NCI-H2227 treated with DMSO at 0.1 percent for 48 hours (cell line): Measurements from ENCODE around the gene GTF3C5.
"Not testable (repeated sequence)": the region's sequence is repeated elsewhere in the genome, so short reads cannot be mapped to it uniquely, and the experiment has no call there.

Source experiments
- DNase-seq: peaks from one replicate; lab custom pipeline; 2025; lab: John Stamatoyannopoulos, UW

The GTF3C5 gene

DNA sequence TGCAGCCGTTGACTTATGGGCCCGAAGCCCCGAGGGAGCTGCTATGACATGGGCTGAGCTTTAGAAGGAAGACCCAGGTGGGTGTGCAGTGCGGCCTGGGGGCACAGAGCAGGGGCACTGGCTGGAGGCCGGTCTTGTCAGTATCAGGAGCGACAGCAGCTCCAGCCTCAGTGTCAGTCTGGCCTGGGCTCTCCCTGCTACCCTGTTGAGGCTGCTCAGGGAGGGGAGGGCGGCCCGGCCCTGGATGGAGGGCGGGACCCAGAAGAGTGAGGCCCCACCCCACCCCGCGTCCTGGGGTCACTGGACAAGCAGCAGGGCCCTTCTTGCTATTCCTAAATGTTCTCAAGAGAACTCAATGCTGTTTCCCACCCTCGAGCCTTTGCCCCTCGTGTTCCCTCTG, 34.3 kb upstream of the GTF3C5 start:
- DNase-seq = no peak

DNA sequence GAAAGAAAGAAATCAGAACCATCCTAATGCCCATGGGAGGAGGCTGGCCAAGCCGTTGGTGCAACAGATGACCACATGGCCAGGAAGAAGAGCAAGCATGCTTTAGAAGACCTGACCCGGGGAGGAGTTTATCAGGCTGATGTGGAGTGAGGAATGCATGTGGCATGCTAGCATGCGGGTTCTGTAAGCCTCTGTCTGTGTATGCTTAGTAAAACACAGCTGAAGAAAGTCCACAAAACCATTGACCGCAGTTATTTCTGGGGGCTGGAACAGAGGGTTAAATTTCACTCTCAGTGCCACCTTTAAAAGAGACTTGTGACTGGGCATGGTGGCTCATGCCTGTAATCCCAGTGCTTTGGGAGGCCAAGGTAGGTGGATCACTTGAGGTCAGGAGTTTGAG, 33.2 kb upstream of the GTF3C5 start:
- DNase-seq = no peak

DNA sequence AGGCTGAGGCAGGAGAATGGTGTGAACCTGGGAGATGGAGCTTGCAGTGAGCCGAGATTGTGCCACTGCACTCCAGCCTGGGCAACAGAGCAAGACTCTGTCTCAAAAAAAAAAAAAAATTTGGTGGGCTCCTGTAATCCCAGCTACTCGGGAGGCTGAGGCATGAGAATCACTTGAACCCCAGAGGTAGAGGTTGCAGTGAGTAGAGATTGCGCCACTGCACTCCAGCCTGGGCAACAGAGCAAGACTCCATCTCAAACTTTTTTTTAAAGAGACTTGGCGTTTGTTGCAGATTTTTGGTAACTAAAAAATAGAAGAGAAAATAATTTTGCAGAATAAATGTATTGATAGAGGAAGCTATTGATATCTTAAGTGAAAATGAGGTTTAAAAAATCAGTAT, 32.6 kb upstream of the GTF3C5 start:
- DNase-seq = not testable (repeated sequence)

DNA sequence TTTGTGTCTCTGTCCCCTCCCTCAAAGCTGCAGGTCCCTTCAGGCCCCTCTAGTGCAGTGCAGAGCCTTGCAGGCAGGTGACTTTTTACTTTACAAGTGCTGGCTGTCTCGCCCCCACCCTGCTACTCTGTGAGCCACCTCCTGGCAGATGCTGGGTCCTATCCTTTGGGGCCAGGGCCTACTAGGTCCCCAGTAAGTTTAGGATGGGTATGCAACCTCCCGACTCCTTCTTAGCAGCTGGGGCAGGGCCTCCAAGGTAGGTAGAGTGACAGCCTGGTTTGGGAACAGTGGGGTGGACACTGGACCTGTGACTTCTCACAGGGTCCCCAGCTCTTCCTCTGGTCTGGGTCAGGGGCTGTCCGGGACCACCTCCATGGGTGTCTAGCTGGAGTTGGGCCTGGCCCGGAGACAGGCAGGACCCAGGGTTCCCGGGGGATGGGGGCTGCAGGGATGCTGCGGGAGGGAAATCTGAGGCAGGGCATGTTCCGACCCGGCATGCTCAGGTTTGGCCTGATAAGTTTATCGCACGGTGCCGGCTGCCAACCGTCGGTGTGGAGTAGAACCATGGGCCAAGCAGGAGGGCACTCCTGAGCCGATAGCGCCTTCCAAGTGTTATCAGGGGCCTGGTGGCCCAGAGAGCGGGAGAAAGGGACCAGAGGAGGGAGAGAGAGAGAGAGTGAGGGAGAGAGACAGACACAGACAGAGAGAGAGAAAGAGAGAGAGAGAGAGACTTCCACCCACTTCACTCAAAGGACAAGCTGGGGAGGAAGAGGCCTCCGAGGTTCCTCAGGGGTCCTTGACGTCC, 31.8 kb upstream of the GTF3C5 start:
- no peak for DNase-seq

DNA sequence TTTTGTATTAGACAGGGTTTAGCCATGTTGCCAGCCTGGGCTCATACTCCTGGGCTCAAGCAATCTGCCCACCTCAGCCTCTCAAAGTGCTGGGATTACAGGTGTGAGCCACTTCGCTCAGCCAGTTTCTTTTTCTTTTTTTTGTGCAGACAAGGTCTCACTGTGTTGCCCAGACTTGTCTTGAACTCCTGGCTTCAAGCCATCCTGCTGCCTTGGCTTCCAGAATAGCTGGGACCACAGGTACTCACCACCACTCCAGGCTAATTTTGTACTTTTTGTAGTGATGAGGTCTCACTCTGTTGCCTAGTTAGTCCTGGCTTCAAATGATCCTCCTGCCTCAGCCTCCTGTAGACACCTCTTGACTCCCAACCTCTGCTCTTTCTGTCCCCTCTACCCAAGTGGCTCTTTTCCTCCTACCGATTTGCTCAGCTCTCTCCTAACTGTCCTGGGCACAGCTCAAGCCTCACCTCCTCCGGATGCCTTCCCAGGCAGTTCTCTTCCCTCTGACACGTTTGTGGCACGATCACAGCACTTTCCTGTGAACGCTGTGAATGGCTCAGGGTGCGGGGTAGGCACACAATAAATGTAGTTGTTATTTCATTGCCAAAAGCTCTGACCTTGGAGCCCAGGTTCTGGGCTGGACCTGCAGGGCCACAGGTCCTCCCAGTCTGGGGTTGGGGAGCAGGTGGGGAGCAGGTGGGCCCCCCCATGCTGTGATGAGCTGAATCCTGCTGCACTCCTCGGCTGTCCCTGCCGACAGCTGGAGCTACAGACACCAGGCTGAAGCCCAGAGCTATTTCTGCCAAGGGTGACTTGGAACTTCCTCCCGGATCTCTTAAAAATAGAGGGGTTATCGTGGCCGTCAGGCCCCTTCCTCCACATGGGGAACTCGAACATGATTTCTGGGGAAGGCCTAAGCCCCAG, 28.4 kb upstream of the GTF3C5 start:
- DNase-seq = no peak

DNA sequence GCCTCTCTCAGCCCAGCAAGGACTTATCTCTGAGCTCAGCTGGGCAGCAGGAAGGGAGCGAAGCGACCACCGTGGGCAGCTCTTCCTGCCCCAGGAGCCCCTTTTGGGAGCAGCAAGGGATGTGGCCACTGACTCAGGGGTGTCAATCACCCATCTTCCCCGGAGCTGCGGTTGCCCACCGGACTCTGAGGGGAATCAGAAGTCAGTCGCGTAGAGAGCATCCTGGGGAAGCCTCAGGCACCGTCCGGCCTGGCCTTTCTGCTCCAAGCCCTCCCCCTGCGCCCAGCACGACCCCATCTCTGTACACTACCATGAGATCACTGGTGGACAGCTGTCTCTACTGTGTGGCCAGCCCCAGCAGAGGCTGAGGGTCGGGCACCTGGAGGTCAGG, 27.7 kb upstream of the GTF3C5 start:
- no peak for DNase-seq

DNA sequence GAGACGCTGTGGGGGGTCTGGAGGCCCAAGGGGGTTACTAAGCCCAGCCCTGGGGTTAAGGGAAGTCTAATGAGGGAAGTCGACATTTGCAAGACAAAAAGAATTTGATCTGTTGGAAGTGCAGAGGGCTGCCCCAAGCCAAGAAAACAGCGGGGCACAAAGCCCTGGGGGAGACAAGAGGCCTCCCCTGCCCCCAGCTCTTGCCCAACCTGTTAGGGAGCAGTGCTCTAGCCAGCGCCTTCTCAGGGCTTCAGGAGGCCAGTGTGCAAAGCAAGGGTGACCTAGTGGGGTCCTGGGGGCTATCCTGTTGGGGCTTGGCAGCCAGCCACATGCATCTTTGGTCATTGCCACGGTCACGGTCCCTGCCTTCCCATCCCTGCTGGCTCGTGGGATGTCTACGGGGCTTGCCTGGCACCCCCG, 27.1 kb upstream of the GTF3C5 start:
- DNase-seq = no peak

DNA sequence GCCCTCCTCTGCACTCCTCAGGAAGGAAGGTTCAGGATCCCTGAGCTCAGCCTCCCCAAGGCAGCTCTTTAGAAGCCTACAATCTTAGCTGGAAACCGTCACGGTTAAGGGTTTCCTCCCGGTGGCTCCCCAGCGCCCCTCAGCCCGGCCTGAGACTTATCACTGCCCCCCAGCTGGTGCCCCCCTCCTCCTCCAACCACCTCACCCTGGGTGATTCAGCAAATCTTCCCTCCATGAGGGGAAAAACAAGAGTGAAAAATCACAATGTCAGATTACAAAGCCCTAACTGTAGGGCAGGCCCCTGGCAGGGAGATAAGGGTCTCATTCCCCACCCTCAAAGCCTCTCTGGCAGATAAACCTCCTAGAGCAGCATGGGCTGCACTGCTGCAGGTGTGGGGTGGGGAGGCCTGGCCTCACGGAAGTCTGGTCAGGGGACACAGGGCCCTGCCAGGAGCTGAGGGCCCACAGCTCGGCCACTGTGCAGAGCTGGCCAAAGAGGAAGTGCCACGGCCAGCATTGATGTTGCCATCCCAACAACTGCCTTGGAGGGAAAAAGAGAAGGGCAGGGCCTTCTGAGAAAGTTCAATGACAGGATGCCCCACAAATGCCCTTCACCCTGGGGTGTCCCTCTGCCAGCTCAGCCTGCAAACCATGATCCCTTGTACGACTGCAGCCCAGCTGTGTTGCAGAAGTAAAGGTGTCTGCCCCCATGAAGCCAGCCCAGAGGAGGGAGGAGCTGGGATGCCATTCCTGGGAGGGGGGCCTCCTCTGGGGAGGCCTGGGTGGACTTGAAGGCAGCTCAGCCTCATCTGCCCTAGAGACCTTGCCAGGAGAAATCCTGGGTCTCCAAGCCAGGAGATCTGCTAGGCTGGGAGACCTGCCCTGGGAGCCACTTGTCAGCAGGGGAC, 26.5 kb upstream of the GTF3C5 start:
- no peak for DNase-seq

DNA sequence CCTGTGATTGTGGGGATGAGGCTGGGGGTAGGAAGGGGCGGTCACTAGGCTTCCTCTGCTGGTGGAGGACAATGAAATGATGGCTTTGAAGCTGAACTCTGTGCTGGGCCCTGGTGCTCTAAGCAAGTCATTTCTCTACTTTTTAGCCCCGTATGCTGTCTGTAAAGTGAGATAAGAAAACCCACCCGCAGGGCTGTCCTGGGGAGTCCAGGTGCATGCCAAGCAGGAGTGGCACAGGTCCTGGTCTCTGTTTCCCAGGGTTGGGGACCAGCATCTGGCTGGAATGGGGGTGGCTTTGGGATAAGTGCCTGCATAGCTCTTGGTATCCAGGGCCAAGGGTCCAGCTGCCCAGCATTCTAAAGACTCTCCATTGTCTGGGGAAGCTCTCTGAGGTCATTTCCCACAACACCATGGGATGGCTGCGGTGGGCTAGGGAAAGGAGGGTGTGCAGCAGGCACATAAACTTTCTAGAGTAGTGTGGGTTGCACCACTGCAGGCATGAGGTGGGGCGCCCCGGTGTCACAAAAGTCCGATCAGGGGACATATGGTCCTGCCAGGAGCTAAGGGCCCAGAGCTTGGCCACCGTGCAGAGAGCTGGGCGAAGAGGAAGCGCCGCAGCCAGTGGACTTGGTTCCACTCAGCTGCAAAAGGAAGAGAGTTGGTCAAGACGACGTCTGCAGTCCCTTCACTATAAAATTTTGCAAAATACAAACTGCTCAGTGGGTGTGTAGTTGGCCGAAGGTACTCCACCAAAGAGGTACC, 25.6 kb upstream of the GTF3C5 start:
- DNase-seq = no peak

DNA sequence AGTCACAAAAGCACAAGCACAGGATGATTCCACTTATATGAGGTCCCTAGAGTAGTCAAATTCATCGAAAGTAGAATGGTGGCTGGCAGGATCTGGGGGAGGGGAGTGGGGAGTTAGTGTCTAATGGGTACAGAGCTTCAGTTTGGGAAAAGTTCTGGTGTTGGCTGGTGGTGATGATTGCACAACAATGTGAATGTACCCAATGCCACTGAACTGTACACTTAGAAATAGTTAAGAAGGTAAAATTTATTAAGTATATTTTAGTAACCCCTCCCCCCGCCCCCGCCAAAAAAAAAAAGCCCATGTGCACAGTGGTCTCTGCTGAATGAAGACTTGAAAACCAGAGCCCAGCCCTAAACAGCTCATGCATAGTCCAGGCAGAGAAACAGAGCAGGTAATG, 24.8 kb upstream of the GTF3C5 start:
- no peak for DNase-seq

DNA sequence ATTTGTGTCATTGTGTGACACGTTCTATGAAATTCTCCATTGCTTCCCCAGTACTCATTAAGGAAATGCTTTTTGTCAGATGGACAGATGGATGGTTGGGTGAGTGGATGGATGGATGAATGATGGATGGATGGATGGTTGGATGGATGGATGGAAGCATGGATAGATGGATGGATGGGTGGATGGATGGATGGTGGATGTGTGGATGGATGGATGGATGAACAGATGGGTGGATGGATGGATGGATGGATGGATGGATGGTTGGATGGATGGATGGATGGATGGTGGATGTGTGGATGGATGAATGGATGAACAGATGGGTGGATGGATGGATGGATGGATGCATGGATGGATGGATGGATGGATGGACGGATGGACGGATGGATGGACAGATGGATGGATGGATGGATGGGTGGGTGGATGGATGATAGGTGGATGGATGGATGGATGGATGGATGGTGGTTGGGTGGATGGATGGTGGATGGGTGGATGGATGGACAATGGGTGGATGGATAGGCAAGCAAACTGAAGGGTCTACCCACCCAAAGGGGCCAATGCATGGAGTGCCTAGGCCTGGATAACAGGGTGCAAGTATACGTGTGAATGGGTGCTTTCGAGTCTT, 24.0 kb upstream of the GTF3C5 start:
- no peak for DNase-seq

DNA sequence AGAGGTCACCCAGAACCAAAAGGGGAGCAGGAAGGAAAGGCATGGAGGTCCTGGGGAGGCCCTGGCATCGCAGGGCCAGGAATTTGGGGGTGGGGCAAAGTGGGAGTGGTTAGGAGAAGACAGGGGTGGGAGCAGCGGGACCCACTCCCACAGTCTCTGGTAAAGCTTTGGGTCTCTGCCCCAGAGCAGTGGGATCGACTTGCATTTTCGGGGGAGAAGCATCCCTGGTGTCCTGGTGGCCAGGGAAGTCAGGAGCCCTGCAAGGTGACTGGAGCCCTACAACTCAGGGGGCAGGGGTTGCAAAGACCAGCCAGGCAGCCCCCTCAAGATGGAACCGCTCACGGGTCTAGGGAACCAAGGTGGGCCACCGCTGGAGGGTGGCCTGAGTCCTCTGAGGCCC, 22.4 kb upstream of the GTF3C5 start:
- DNase-seq = no peak

DNA sequence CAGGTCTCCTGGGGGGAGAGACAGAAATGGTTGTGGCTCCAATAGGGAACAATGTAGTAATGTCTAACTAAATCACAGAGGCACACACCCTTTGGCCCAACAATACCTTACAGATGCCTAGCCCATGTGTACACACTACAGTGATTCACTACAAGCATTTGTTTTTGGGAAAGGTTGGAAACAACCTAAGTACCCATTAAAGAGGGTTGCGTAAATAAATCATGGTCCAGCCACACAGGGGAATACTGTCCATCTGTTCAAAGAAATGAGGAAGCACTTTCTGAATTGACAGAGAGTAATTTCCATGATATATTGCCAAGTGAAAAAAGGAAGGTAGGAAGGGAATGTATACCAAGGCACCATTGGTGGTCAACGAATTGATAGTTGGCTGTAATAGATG, 22.0 kb upstream of the GTF3C5 start:
- no peak for DNase-seq

DNA sequence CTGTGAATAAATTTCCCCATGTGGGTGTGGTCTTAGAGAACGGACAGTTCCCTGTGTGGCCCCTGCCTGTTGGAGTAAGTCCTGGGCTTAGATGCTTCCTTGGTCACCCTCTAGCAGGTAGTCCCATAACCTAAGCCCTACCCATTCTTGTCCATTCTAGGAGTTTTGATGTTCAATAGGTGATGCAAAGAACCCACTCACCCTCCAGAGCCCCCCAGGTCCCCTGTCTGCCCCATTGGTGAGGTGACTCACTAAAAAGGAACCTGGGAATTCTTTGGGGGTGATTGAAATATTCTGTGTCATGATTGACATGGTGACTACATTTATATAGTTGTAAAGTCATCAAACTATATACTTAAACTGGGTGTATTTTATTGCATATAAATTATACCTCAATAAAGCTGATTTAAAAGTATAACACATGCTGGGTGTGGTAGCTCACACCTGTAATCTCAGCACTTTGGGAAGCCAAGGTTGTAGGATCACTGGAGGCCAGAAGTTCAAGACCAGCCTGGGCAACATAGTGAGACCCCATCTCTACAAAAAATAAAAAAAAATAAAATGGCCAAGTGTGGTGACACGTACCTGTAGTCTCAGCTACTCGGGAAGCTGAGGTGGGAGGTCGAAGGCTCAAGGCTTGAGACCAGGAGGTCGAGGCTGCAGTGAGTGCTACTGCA, 20.8 kb upstream of the GTF3C5 start:
- DNase-seq = no peak

DNA sequence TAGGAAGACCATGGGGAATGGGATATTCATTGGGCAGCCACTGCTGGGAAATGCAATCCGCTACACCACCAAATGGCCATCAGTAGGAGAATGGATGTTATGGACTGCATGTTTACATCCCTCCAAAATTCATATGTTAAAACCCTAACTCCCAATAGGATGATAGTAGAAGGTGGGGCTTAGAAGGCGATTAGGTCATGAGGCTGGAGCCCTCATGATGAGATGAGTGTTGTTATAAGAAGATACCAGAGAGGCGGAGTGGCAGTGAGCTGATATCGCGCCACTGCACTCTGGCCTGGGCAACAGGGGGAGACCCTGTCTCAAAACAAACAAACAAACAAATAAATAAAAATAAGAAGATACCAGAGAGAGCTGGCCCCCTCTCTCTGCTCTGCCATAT, 16.1 kb upstream of the GTF3C5 start:
- DNase-seq = no peak

DNA sequence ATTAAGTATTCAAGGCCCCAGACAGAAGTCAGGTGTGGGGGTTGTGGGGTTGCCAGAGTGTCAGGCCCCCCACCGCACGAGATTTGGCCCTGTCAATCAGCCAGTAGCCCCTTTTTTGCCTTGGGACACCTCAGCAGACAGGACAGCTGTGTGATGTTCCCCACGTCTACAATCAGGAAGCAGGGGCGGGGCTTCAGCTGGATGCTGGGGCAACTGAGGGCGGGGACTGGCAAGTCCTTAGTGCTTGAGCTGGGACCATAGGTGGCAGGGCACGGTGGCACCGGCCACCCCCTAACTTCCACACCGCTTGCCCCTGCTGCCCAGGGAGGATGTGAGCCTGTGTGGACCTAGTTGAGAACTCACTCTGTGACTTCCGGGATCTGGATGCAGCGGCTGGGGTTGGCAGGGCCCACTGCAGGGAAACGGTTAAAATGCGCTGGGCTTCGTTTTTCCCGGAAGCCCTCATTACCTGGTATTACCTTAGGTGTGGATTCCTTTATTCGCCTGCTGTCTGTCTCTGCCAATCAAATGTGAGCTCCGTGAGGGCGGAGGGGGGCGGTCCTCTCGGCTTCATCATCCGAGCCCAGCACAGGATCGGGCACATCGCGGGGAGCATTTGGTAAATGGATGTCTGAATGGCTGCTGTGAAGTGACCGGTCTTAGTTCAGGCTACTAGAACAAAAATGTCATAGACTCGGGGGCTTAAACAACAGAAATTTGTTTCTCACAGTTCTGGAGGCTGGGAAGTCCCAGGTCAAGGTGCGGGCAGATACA, 7.5 kb upstream of the GTF3C5 start:
- no peak for DNase-seq

DNA sequence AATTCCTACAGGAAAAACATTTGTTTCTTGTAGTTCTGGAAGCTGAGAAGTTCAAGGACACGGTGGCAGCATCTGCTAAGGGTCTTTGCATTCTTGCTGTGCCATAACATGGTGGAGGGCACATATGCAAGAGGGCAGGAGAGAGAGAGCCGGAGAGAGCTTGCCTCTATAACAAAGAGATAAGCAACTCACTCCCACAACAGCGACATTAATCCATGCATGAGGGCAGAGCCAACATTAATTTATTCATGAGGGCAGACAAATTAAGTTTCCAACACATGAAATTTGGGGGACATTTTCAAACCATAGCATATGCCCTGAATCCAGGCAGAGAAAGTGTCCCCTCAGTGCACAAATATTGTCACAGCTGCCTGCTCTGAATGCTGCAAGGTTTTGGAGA, 4.4 kb upstream of the GTF3C5 start:
- DNase-seq = no peak

DNA sequence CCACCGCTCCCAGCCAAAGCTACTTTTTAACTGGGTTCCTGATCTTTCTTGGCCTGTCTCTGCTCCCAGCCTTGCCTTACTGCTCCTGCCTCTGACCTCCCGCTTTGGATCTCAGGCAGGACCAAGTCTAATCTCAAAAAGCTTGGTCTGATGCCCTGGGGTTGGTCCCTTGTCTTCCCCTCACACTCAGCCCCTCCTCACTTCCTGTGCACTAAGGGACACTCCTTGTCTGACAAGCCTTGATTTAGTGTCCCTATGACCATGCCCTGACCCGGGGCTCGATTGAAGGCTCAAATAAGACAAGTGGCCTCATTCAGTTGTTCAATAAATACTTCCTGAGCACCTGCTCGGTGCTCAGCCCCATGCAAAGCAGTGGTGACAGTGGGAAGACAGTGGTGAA, 3.7 kb upstream of the GTF3C5 start:
- DNase-seq = no peak

DNA sequence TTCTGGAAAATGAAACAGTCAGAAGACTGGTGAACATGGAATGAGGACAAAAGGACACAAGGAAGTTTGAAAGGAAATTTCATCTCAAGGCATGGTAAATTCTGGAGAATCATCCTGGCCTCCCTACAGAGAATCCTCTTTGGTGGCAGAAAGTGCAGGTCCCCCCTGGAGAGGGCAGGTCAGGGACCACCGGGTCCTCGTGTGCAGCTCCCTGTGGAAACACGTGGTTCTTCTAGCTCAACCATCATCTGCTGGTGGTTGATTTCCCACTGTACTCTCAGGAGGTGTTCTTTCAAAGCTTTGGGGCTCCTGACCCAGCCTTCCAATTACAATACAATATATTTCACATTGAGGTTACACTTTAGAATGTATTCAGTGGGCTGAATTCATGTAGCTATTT, 2.6 kb upstream of the GTF3C5 start:
- no peak for DNase-seq

DNA sequence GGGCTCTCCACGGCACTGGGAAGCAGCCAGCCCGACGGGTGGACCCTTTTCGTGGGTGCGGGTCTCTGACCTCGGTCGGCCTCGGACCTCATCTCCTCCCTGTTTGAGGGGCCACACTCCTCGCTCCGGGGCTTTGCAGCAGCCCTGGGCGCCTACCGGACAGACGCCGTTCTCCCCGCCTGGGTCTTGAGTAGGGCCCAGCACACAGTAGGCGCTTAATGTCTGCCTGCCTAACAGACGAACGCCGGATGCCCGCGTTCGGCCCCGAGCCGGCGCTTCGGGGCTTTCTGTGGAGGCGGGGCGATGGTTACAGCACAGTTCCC, 842 bp upstream of the GTF3C5 start:
- no peak for DNase-seq
